HG03439 (cell line): ENCODE results near the gene NME3.
"Not testable (repeated sequence)": the region's sequence is repeated elsewhere in the genome, so short reads cannot be mapped to it uniquely, and the experiment has no call there.

Experiments used
- ATAC-seq: cut with Tn5 transposase; IDR thresholded peaks from one replicate; pipeline ENCODE4 v1.9.1; 2021; ENCODE audit warnings: mild to moderate bottlenecking, moderate library complexity; ENCODE audit not compliant: unreplicated experiment

The NME3 gene

GRCh38 chr16:1754204-1754603 lies 17.1 kb downstream of the NME3 start:
- no peak for ATAC-seq

- ATAC-seq = no peak
Observed at GRCh38 chr16:1752853-1753252, 18.5 kb downstream of the NME3 start.

GRCh38 chr16:1751946-1752345 lies 19.4 kb downstream of the NME3 start:
- no peak for ATAC-seq

- no peak for ATAC-seq
Observed at GRCh38 chr16:1749152-1750117, 21.9 kb downstream of the NME3 start.

GRCh38 chr16:1747934-1748333 lies 23.4 kb downstream of the NME3 start:
- ATAC-seq = no peak

GRCh38 chr16:1746693-1747195 lies 24.6 kb downstream of the NME3 start:
- no peak for ATAC-seq

GRCh38 chr16:1745900-1746692 lies 25.2 kb downstream of the NME3 start:
- no peak for ATAC-seq

- no peak for ATAC-seq
Observed at GRCh38 chr16:1745181-1745899, 26.0 kb downstream of the NME3 start.

GRCh38 chr16:1744338-1744840 lies 27.0 kb downstream of the NME3 start:
- ATAC-seq = no peak

- no peak for ATAC-seq
Observed at GRCh38 chr16:1743376-1744337, 27.7 kb downstream of the NME3 start.

- no peak for ATAC-seq
Observed at GRCh38 chr16:1741553-1742165, 29.7 kb downstream of the NME3 start.

GRCh38 chr16:1740781-1741490 lies 30.4 kb downstream of the NME3 start:
- no peak for ATAC-seq

GRCh38 chr16:1740234-1740633 lies 31.1 kb downstream of the NME3 start:
- ATAC-seq = no peak

- ATAC-seq = no peak
Observed at GRCh38 chr16:1734816-1735215, 36.5 kb downstream of the NME3 start.

GRCh38 chr16:1734123-1734522 lies 37.2 kb downstream of the NME3 start:
- no peak for ATAC-seq

GRCh38 chr16:1732551-1732987 lies 38.8 kb downstream of the NME3 start:
- not testable (repeated sequence) for ATAC-seq

GRCh38 chr16:1732071-1732470 lies 39.3 kb downstream of the NME3 start:
- ATAC-seq = no peak

- ATAC-seq = no peak
Observed at GRCh38 chr16:1731603-1732002, 39.7 kb downstream of the NME3 start.

GRCh38 chr16:1731073-1731472 lies 40.3 kb downstream of the NME3 start:
- ATAC-seq = no peak
